OCI-LY7 (cell line): ENCODE data around the gene ABCA12. TPM values are rescaled to one million over a fixed set of nuclear protein-coding genes. Genes with fewer than 3 reads are reported as not detected.

Source experiments
- BruUV-seq: library from RNA; stranded (reverse); fragments of 400-500 nt; replicated peaks from 2 replicates; lab custom pipeline; 2021; lab: Mats Ljungman, UMichigan
- CTCF ChIA-PET: fragments of 300-600 bp; sonication (Branson Sonifier 250); formaldehyde crosslinking; loops from one replicate; lab custom pipeline; 2022; ENCODE audit warnings: antibody characterized with exemption; ENCODE audit not compliant: unreplicated experiment; lab: Charles Lee
- POLR2A ChIA-PET: fragments of 300-600 bp; sonication (Branson Sonifier 250); formaldehyde crosslinking; loops from one replicate; lab custom pipeline; 2022; ENCODE audit warnings: antibody characterized with exemption; lab: Charles Lee
- DNase-seq: peaks from one replicate; pipeline ENCODE4 v3.0.0-alpha.2; 2015; ENCODE audit warnings: low spot score
- H2AFZ ChIP-seq: fragments of 200-600 bp; sonication (generic), shearing (Covaris generic); 2 replicates; pipeline ENCODE4 v1.6.1; 2014; ENCODE audit warnings: mild to moderate bottlenecking, antibody characterized with exemption, low read length, moderate library complexity
- H3K27ac ChIP-seq: fragments of 200-600 bp; sonication (generic); 2 replicates; pipeline ENCODE4 v1.5.1; 2014; ENCODE audit warnings: mixed run types, low read depth, mild to moderate bottlenecking, moderate library complexity, low read length, inconsistent platforms; ENCODE audit not compliant: poor library complexity, severe bottlenecking
- H3K36me3 ChIP-seq: fragments of 200-600 bp; sonication (generic); 2 replicates; pipeline ENCODE4 v1.6.1; 2014; ENCODE audit warnings: mild to moderate bottlenecking, antibody characterized with exemption, low read length, moderate library complexity, mixed read lengths; ENCODE audit not compliant: insufficient read depth
- H3K4me1 ChIP-seq: fragments of 200-600 bp; sonication (generic); 2 replicates; pipeline ENCODE4 v1.5.1; 2014; ENCODE audit warnings: mild to moderate bottlenecking, low read length; ENCODE audit not compliant: insufficient read depth, poor library complexity, severe bottlenecking
- H3K4me2 ChIP-seq: fragments of 200-600 bp; sonication (generic); 2 replicates; pipeline ENCODE4 v1.6.1; 2014; ENCODE audit warnings: mild to moderate bottlenecking, low read length
- H3K4me3 ChIP-seq: fragments of 200-600 bp; sonication (generic); 2 replicates; pipeline ENCODE4 v1.5.1; 2014; ENCODE audit warnings: mild to moderate bottlenecking, low read depth, low read length; ENCODE audit not compliant: poor library complexity, severe bottlenecking
- H3K79me2 ChIP-seq: fragments of 200-600 bp; sonication (generic); 2 replicates; pipeline ENCODE4 v1.6.1; 2016; ENCODE audit warnings: low read depth, mild to moderate bottlenecking, low read length, moderate library complexity, mixed read lengths; ENCODE audit not compliant: insufficient read depth
- H3K9me2 ChIP-seq: fragments of 200-600 bp; sonication (generic); 2 replicates; pipeline ENCODE4 v1.6.1; 2016; ENCODE audit warnings: mild to moderate bottlenecking, low read length, mixed read lengths; ENCODE audit not compliant: insufficient read depth
- H3K9me3 ChIP-seq: fragments of 200-600 bp; sonication (generic); 2 replicates; pipeline ENCODE4 v1.6.1; 2014; ENCODE audit warnings: mild to moderate bottlenecking, mixed run types, low read length, mixed read lengths
- H4K20me1 ChIP-seq: fragments of 200-600 bp; sonication (generic); 2 replicates; pipeline ENCODE4 v1.6.1; 2014; ENCODE audit warnings: mild to moderate bottlenecking, antibody characterized with exemption, low read length, moderate library complexity, mixed read lengths; ENCODE audit not compliant: insufficient read depth
- EZH2phosphoT487 ChIP-seq: fragments of 200-600 bp; sonication (generic); IDR thresholded peaks from 2 replicates; pipeline ENCODE4 v1.6.1; 2018; ENCODE audit warnings: low read depth, borderline replicate concordance, mild to moderate bottlenecking, mixed run types, antibody characterized with exemption, low read length, moderate library complexity, mixed read lengths
- intact Hi-C: fragments of 100-400 bp; cut with micrococcal nuclease; formaldehyde crosslinking; loops from one replicate; pipeline ENCODE4 v1.10.0; 2022; ENCODE audit not compliant: unreplicated experiment
- total RNA-seq, 2 experiments: library from RNA; depleted of rRNA in 1 of 2; stranded (reverse); fragments of >200 nt in 1 of 2; shearing (Covaris generic) in 1 of 2; gene quantifications; 2 replicates each; pipeline ENCODE4 v1.2.3, GENCODE V29; 2014 to 2022
- TF ChIP-seq, protein P1 (sequence below): fragments of 200-600 bp; sonication (generic); conservative IDR thresholded peaks from 2 replicates; pipeline ENCODE4 v1.5.1; 2014; ENCODE audit warnings: mild to moderate bottlenecking, antibody characterized with exemption, low read length, moderate library complexity, mixed read lengths

The ABCA12 gene
- total RNA-seq, 2 experiments from 2014 or later = not detected

GRCh38 chr2:215149894-215150293 is 11.5 kb upstream of the ABCA12 start:
- Histone ChIP-seq H3K4me1 (no peaks in the 10 kb centered on the region), H3K79me2 (no peaks in the 10 kb centered on the region), H2AFZ (no peak overlapping the region), H3K9me3 (no peaks in the 10 kb centered on the region), H3K36me3 (no peaks in the 10 kb centered on the region), H3K9me2 (no peaks in the 10 kb centered on the region), H3K27ac (no peak overlapping the region), H3K4me3 (no peak overlapping the region), H3K4me2 (no peak overlapping the region), H4K20me1 (no peaks in the 10 kb centered on the region)
- BruUV-seq = no TSS peak
- intact Hi-C loops = no loop called here
- ChIA-PET POLR2A (interaction anchor here (1.3 to 1.4 kb wide), 2 partner anchors 8 to 62 kb away, joined by 3 to 7 read pairs; no protein-coding TSS in a partner anchor), CTCF (no interaction called here)
- no peak for TF ChIP-seq EZH2phosphoT487
- TF ChIP-seq, protein P1, sequence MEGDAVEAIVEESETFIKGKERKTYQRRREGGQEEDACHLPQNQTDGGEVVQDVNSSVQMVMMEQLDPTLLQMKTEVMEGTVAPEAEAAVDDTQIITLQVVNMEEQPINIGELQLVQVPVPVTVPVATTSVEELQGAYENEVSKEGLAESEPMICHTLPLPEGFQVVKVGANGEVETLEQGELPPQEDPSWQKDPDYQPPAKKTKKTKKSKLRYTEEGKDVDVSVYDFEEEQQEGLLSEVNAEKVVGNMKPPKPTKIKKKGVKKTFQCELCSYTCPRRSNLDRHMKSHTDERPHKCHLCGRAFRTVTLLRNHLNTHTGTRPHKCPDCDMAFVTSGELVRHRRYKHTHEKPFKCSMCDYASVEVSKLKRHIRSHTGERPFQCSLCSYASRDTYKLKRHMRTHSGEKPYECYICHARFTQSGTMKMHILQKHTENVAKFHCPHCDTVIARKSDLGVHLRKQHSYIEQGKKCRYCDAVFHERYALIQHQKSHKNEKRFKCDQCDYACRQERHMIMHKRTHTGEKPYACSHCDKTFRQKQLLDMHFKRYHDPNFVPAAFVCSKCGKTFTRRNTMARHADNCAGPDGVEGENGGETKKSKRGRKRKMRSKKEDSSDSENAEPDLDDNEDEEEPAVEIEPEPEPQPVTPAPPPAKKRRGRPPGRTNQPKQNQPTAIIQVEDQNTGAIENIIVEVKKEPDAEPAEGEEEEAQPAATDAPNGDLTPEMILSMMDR = no peak
- no peak for DNase-seq

- H3K79me2 ChIP-seq = no peaks in the 10 kb centered on the region
- TF ChIP-seq EZH2phosphoT487 = no peak
- TF ChIP-seq, protein P1 = no peak
- H3K4me2 ChIP-seq = no peak overlapping the region
- no TSS peak for BruUV-seq
- ChIA-PET POLR2A (interaction anchor here (1.4 kb wide), 1 partner anchor 8 kb away, joined by 7 read pairs; no protein-coding TSS in a partner anchor), CTCF (no interaction called here)
- H3K4me3 ChIP-seq = no peak overlapping the region
- no peaks in the 10 kb centered on the region for H4K20me1 ChIP-seq
- H3K27ac ChIP-seq = no peak overlapping the region
- H2AFZ ChIP-seq = no peak overlapping the region
- H3K9me2 ChIP-seq = no peaks in the 10 kb centered on the region
- intact Hi-C loops = no loop called here
- no peaks in the 10 kb centered on the region for H3K4me1 ChIP-seq
- no peaks in the 10 kb centered on the region for H3K36me3 ChIP-seq
- DNase-seq = no peak
- H3K9me3 ChIP-seq = no peaks in the 10 kb centered on the region
These were observed 11.1 kb upstream of the ABCA12 start for GRCh38 chr2:215149486-215149885.

- CTCF ChIA-PET = no interaction called here
- H3K9me3 ChIP-seq = no peaks in the 10 kb centered on the region
- H3K4me2 ChIP-seq = no peak overlapping the region
- H3K4me1 ChIP-seq = no peaks in the 10 kb centered on the region
- no peaks in the 10 kb centered on the region for H3K36me3 ChIP-seq
- no peaks in the 10 kb centered on the region for H3K79me2 ChIP-seq
- no peak overlapping the region for H3K4me3 ChIP-seq
- H3K9me2 ChIP-seq = no peaks in the 10 kb centered on the region
- TF ChIP-seq, protein P1 = no peak
- no peak for TF ChIP-seq EZH2phosphoT487
- H2AFZ ChIP-seq = no peak overlapping the region
- BruUV-seq = no TSS peak
- no peak overlapping the region for H3K27ac ChIP-seq
- intact Hi-C loops = no loop called here
- DNase-seq = no peak
- POLR2A ChIA-PET = no interaction called here
- no peaks in the 10 kb centered on the region for H4K20me1 ChIP-seq
These were observed 10.6 kb upstream of the ABCA12 start for GRCh38 chr2:215149060-215149459.
